Naive thymus-derived CD4-positive, alpha-beta T cell (primary cell): Measurements from ENCODE around the gene GSDMA. TPM values are rescaled to one million over a fixed set of nuclear protein-coding genes. Genes with fewer than 3 reads are reported as not detected.

ENCODE experiments used
- ATAC-seq: fragments of 150-1000 bp; cut with Tn5 transposase; 2 replicates; pipeline ENCODE4 v1.10.0; 2021; ENCODE audit warnings: mild to moderate bottlenecking, moderate library complexity
- CTCF ChIA-PET: fragments of 350-600 bp; sonication (Branson Sonifier 250); formaldehyde crosslinking; loops from one replicate; lab custom pipeline; 2021; ENCODE audit warnings: antibody characterized with exemption; lab: Charles Lee
- POLR2A ChIA-PET: fragments of 350-600 bp; sonication (Branson Sonifier 250); formaldehyde crosslinking; loops from one replicate; lab custom pipeline; 2021; ENCODE audit warnings: antibody characterized with exemption, inconsistent platforms; lab: Charles Lee
- DNase-seq, 9 donors: peaks; one replicate each; pipeline versions ENCODE4 v3.0.0 to v3.0.0-alpha.2; 2020 to 2022; ENCODE audit warnings: mixed read lengths in 1 of 9
- H3K27ac ChIP-seq: one replicate; pipeline ENCODE4 v1.7.0; 2013; ENCODE audit warnings: mild to moderate bottlenecking, low read depth, low read length, moderate library complexity
- H3K27me3 ChIP-seq, 2 donors: one replicate each; pipeline ENCODE4 v1.7.0; 2013; ENCODE audit warnings: low read length in 2 of 2, mild to moderate bottlenecking in 2 of 2, moderate library complexity in 2 of 2; ENCODE audit not compliant: control insufficient read depth in 2 of 2, insufficient read depth in 2 of 2
- H3K36me3 ChIP-seq, 3 experiments: 1 replicate in 2 of 3; 2 replicates in 1 of 3; pipeline ENCODE4 v1.7.0; 2013; ENCODE audit warnings: low read length in 3 of 3, mild to moderate bottlenecking in 3 of 3, moderate library complexity in 1 of 3; ENCODE audit not compliant: insufficient read depth in 3 of 3, control insufficient read depth in 2 of 3
- H3K4me1 ChIP-seq, 2 donors: one replicate each; pipeline ENCODE4 v1.7.0; 2013; ENCODE audit warnings: low read length in 2 of 2, mild to moderate bottlenecking in 2 of 2, moderate library complexity in 1 of 2; ENCODE audit not compliant: control insufficient read depth in 2 of 2, insufficient read depth in 2 of 2
- H3K4me3 ChIP-seq: 2 replicates; pipeline ENCODE4 v1.7.0; 2013; ENCODE audit warnings: mild to moderate bottlenecking, low read length
- H3K9me3 ChIP-seq, 3 experiments: 1 replicate in 2 of 3; 2 replicates in 1 of 3; pipeline ENCODE4 v1.7.0; 2013; ENCODE audit warnings: low read length in 3 of 3; ENCODE audit not compliant: control insufficient read depth in 2 of 3
- H3K27ac Mint-ChIP-seq, 9 donors: one replicate each; pipeline ENCODE4 v1.8.0; 2020 to 2022; ENCODE audit warnings: mixed read lengths in 9 of 9, mild to moderate bottlenecking in 8 of 9, moderate library complexity in 5 of 9, inconsistent platforms in 2 of 9
- H3K27me3 Mint-ChIP-seq, 5 donors: one replicate each; pipeline ENCODE4 v1.8.0; 2021 to 2022; ENCODE audit warnings: mixed read lengths in 5 of 5, mild to moderate bottlenecking in 1 of 5
- H3K36me3 Mint-ChIP-seq, 5 donors: one replicate each; pipeline ENCODE4 v1.8.0; 2020 to 2022; ENCODE audit warnings: mixed read lengths in 5 of 5, mild to moderate bottlenecking in 3 of 5, inconsistent platforms in 1 of 5
- H3K4me1 Mint-ChIP-seq, 7 donors: one replicate each; pipeline ENCODE4 v1.8.0; 2020 to 2022; ENCODE audit warnings: mixed read lengths in 7 of 7, mild to moderate bottlenecking in 3 of 7, inconsistent platforms in 1 of 7
- H3K4me3 Mint-ChIP-seq, 10 donors: one replicate each; pipeline ENCODE4 v1.8.0; 2020 to 2022; ENCODE audit warnings: mild to moderate bottlenecking in 10 of 10, mixed read lengths in 10 of 10, moderate library complexity in 6 of 10, inconsistent platforms in 2 of 10
- H3K9me3 Mint-ChIP-seq, 11 donors: one replicate each; pipeline ENCODE4 v1.8.0; 2020 to 2022; ENCODE audit warnings: mixed read lengths in 11 of 11, mild to moderate bottlenecking in 4 of 11, inconsistent platforms in 1 of 11, moderate library complexity in 1 of 11
- intact Hi-C, 2 donors: fragments of 100-400 bp; cut with micrococcal nuclease; formaldehyde crosslinking; loops; one replicate each; pipeline ENCODE4 v1.15.1; 2023
- polyA plus RNA-seq, 2 donors: library from polyadenylated mRNA; unstranded; fragments of 300-500 nt; fragmentation: Illumina TruSeq; gene quantifications; one replicate each; pipeline ENCODE4 v1.2.3, GENCODE V29; 2021
- total RNA-seq, 6 experiments: library from RNA in 5 of 6; stranded (reverse) in 5 of 6; gene quantifications; 1 replicate in 5 of 6; 2 replicates in 1 of 6; pipeline ENCODE4 v1.2.3 and lab custom pipeline; 2021 to 2026

GSDMA gene
- total and polyA plus RNA-seq, 7 experiments from 2014 or later = 0.22 to 2.4 (median 0.69) TPM; not detected in 2

DNA sequence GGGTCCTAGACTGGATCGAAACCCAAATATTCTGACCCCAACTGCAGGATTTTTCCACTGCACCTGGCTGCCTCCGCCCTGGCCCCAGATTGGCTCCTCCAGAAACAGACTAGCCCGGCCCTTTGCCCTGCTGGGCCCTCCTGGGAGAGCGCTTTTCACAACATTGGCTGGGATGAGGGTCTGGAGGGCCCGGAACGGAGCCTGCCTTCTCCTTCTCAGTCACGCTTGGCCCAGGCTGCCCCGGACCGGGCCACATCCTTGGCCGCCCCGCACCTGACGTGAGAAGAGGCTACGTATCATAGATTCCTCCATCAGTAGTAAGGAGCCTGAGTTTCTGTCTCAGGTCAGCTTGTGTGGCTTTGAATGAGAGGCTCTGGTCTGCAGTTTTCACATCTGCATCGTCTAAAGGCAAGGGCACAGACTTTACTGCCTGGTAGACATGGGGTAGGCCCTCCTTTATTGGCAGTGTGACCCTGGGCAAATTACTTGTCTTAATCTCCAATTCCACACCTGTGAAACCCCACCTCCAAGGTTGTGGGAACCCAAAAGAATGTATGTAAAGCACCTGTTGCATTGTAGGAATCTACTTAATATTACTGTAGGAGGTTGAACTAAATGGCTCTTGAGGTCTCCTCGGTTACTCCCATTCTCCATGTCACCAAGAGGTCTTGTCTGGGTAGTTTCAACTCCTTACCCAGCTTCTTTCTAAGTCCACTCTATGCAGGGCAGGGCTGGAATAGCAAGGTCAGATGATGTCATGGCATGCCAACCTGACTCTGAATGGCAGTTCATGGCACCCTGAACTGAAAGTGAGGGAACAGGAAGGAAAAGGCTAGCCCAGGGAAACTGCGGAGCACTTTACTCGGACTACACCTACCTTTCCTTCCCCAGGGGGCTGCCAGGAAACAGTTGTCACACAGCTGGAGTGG, 34.6 kb upstream of the GSDMA start:
- H3K36me3 Mint-ChIP-seq = peaks cover 2 to 25% (median 7%) of the 10 kb centered on the region in 5 donors
- ATAC-seq (no peak), DNase-seq (peak in 1 of 9 donors; percentile 47)
- no peaks in the 10 kb centered on the region for H3K27me3 Mint-ChIP-seq
- ChIA-PET CTCF (interaction anchor here (1.0 to 1.6 kb wide), 2 partner anchors 25 to 52 kb away, joined by 3 to 7 read pairs; partner anchors contain the start of gene PSMD3), POLR2A (interaction anchor here (0.6 to 2.5 kb wide), 8 partner anchors 15 to 198 kb away, joined by 3 to 13 read pairs (median 4); partner anchors contain the start of genes MIEN1, PSMD3 and ZPBP2)
- peak overlapping the region; percentile 74 to 94 (median 86) for H3K27ac Mint-ChIP-seq
- Histone ChIP-seq H3K27me3 (no peaks in the 10 kb centered on the region), H3K36me3 (peaks cover under 1 to 23% (median 3%) of the 10 kb centered on the region in 3 experiments), H3K4me1 (peaks cover 41% of the 10 kb centered on the region in 2 donors), H3K27ac (peak overlapping the region; percentile 87), H3K4me3 (peak overlapping the region; percentile 82), H3K9me3 (no peaks in the 10 kb centered on the region)
- peak overlapping the region; percentile 90 to 98 (median 92) for H3K4me3 Mint-ChIP-seq
- intact Hi-C loops = loop anchor here (1.0 to 5.0 kb wide), 14 partner anchors 15 to 305 kb away; partner anchors contain the start of genes PSMD3 (in 2 of the 2), STARD3 (in 2 of the 2), IKZF3 (in 1 of the 2) and MED24 (in 1 of the 2)
- H3K9me3 Mint-ChIP-seq = no peaks in the 10 kb centered on the region
- H3K4me1 Mint-ChIP-seq = peaks cover 20 to 50% (median 38%) of the 10 kb centered on the region in 7 donors

DNA sequence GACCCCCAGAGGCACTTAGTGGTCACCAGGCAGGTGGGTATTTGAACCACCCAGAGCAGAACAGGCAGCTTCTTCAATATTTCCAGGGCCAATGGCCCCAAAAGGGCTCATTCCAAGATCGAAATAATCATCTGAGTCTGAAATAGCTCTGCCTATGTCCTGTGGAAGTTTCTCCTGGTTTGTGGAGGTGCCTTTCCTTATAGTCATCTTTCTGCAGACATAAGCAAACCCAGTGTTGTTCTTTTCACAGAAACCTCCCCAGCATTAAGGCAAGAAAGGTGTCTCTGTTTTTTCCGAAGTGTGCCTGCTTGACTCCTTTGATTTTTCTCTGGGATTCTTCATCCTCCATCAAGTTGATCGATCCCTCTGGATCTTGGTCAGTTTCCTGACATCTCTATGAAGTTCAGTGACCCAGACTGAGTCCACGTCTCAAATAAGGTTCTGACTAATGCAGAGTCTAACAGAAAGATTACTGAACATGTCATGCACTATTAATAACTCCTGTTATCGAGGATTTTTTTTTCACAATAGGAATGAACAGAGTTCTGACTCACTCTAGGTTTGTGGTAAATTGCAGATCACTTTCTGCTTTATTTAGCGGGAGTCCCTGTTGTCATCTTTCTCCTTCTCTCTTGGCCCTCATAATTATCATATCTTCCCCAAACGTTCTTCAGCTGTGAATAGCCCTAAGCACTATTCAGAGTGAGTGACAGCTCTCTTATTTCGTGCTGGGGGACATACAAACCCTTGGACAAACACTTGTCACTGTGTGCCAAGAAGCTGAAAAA, 33.8 kb upstream of the GSDMA start:
- no peak for DNase-seq
- Histone ChIP-seq H3K27me3 (no peaks in the 10 kb centered on the region), H3K27ac (no peak overlapping the region), H3K4me1 (peaks cover 32 to 33% of the 10 kb centered on the region in 2 donors), H3K9me3 (no peaks in the 10 kb centered on the region), H3K4me3 (no peak overlapping the region), H3K36me3 (peaks cover 0 to 15% (median 0%) of the 10 kb centered on the region in 3 experiments)
- H3K36me3 Mint-ChIP-seq = peaks cover 0 to 19% (median 4%) of the 10 kb centered on the region in 5 donors
- no peak for ATAC-seq
- intact Hi-C loops = loop anchor here in 1 of 2 donors (5.0 kb wide), 2 partner anchors 152 to 292 kb away; partner anchors contain the start of gene STARD3
- H3K4me3 Mint-ChIP-seq = peak overlapping the region in 4 of 10 donors; percentile 15 to 48 (median 44)
- ChIA-PET POLR2A (interaction anchor here (1.0 to 2.0 kb wide), 2 partner anchors 25 to 61 kb away, joined by 3 to 4 read pairs; partner anchors contain the start of gene ZPBP2), CTCF (no interaction called here)
- H3K27me3 Mint-ChIP-seq = no peaks in the 10 kb centered on the region
- H3K4me1 Mint-ChIP-seq = peaks cover 20 to 47% (median 30%) of the 10 kb centered on the region in 7 donors
- H3K9me3 Mint-ChIP-seq = no peaks in the 10 kb centered on the region
- peak overlapping the region in 1 of 9 donors; percentile 79 for H3K27ac Mint-ChIP-seq

DNA sequence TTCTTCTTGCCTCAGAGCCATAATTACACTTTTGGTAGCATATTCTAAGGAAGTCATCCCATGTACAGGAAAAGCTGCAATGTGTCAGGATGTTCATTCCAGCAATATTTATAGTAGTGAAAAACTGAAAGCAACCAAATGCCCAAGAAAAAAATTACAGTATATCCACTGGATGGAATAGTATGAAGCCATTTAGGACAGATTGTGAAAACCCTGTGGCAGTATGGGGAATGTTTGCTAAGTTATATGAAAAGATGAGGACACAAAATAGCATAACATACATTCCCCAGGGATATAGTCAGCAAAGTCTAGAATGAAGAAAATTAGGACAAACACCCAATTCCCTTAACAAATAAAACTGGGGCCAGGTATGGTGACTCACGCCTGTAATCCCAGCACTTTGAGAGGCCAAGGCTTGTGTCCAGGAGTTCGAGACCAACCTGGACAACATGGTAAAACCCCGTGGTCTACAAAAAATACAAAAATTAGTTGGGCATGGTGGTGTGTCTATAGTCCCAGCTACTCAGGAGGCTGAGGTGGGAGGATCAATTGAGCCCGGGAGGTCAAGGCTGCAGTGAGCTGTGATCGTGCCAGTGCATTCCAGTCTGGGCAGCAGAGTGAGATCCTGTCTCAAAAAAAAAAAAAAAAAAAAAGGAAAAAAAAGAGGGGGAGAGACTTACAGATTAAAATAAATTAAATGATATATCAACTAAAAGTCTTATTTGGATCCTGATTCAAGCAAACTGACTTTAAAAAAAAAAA, 33.0 kb upstream of the GSDMA start:
- ChIA-PET CTCF (no interaction called here), POLR2A (interaction anchor here (1.0 kb wide), 1 partner anchor 24 kb away, joined by 3 read pairs; no protein-coding TSS in a partner anchor)
- Histone ChIP-seq H3K36me3 (peaks cover 0 to 9% (median 0%) of the 10 kb centered on the region in 3 experiments), H3K27ac (no peak overlapping the region), H3K4me1 (peaks cover 24 to 25% of the 10 kb centered on the region in 2 donors), H3K27me3 (no peaks in the 10 kb centered on the region), H3K4me3 (no peak overlapping the region), H3K9me3 (no peaks in the 10 kb centered on the region)
- DNase-seq = no peak
- peaks cover 0 to 12% (median 0%) of the 10 kb centered on the region in 5 donors for H3K36me3 Mint-ChIP-seq
- peaks cover 14 to 41% (median 22%) of the 10 kb centered on the region in 7 donors for H3K4me1 Mint-ChIP-seq
- ATAC-seq = no peak
- no peaks in the 10 kb centered on the region for H3K9me3 Mint-ChIP-seq
- intact Hi-C loops = loop anchor here in 1 of 2 donors (5.0 kb wide), 2 partner anchors 153 to 293 kb away; partner anchors contain the start of gene STARD3
- H3K4me3 Mint-ChIP-seq = peak overlapping the region in 3 of 10 donors; percentile 42 to 48 (median 45)
- H3K27ac Mint-ChIP-seq = no peak overlapping the region
- no peaks in the 10 kb centered on the region for H3K27me3 Mint-ChIP-seq

- ChIA-PET CTCF (no interaction called here), POLR2A (no interaction called here)
- H3K9me3 ChIP-seq = no peaks in the 10 kb centered on the region
- no peaks in the 10 kb centered on the region for H3K9me3 Mint-ChIP-seq
- no peaks in the 10 kb centered on the region for H3K4me1 ChIP-seq
- H3K27ac ChIP-seq = no peak overlapping the region
- intact Hi-C loops = no loop called here
- no peak overlapping the region for H3K27ac Mint-ChIP-seq
- DNase-seq (no peak), ATAC-seq (no peak)
- H3K4me1 Mint-ChIP-seq = peaks cover 0 to 16% (median 1%) of the 10 kb centered on the region in 7 donors
- H3K4me3 ChIP-seq = no peak overlapping the region
- H3K36me3 ChIP-seq = no peaks in the 10 kb centered on the region
- H3K36me3 Mint-ChIP-seq = peaks cover 0 to 3% (median 0%) of the 10 kb centered on the region in 5 donors
- peaks cover 0 to 3% (median 0%) of the 10 kb centered on the region in 5 donors for H3K27me3 Mint-ChIP-seq
- H3K27me3 ChIP-seq = no peaks in the 10 kb centered on the region
- H3K4me3 Mint-ChIP-seq = no peak overlapping the region
These were observed 28.9 kb upstream of the GSDMA start for GRCh38 chr17:39933912-39934311.

DNA sequence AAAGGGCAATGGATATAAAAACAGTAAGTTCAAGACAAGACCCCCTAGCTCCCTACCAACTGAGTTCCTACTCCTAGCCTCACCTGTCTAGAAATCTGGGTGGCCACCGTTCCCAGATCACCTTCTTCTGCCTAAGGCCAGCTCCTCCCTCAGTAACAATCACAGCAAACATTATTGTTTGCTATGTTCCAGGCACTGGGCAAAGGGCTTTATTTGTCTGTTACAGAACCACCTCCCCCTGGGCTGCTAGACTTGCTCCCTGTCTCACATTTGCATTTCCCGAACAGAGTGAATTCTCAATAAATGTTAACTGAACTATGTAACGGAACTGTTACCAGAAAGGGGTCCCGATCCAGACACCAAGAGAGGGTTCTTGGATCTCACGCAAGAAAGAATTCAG, 28.5 kb upstream of the GSDMA start:
- POLR2A ChIA-PET = no interaction called here
- Mint-ChIP-seq H3K36me3 (peaks cover 0 to 3% (median 0%) of the 10 kb centered on the region in 5 donors), H3K9me3 (no peaks in the 10 kb centered on the region), H3K4me1 (peaks cover 0 to 16% (median 2%) of the 10 kb centered on the region in 7 donors), H3K4me3 (no peak overlapping the region), H3K27me3 (peaks cover 0 to 3% (median 0%) of the 10 kb centered on the region in 5 donors), H3K27ac (no peak overlapping the region)
- no peaks in the 10 kb centered on the region for H3K9me3 ChIP-seq
- H3K4me3 ChIP-seq = no peak overlapping the region
- H3K36me3 ChIP-seq = no peaks in the 10 kb centered on the region
- intact Hi-C loops = no loop called here
- no peaks in the 10 kb centered on the region for H3K4me1 ChIP-seq
- no peaks in the 10 kb centered on the region for H3K27me3 ChIP-seq
- ATAC-seq = no peak
- H3K27ac ChIP-seq = no peak overlapping the region
- no peak for DNase-seq
- CTCF ChIA-PET = no interaction called here
